HepG2 (cell line): Measurements from ENCODE around the gene SPI1. TPM values are rescaled to one million over a fixed set of nuclear protein-coding genes. Genes with fewer than 3 reads are reported as not detected.

Experiments
- ATAC-seq: fragments of 200-7000 bp; cut with Tn5 transposase; 3 replicates; pipeline ENCODE4 v1.9.1; 2020; ENCODE audit warnings: mild to moderate bottlenecking, moderate library complexity
- BruUV-seq: library from RNA; stranded (reverse); fragments of 400-500 nt; replicated peaks from 2 replicates; lab custom pipeline; 2021; lab: Mats Ljungman, UMichigan
- CTCF ChIA-PET: fragments of 300-600 bp; formaldehyde crosslinking; extraction: SDS; loops from one replicate; lab custom pipeline; 2021; ENCODE audit warnings: low total read pairs, inconsistent platforms, low intra/inter-chr PET ratio; lab: Yijun Ruan, JAX
- POLR2A ChIA-PET: fragments of 350-600 bp; sonication (Branson Sonifier 250); formaldehyde crosslinking; loops from one replicate; lab custom pipeline; 2020; ENCODE audit warnings: antibody characterized with exemption, inconsistent platforms; lab: Yijun Ruan, JAX
- DNase-seq: peaks from one replicate; pipeline ENCODE4 v3.0.0-alpha.2; 2015; ENCODE audit warnings: low spot score
- FAIRE-seq: peaks from 3 replicates; lab custom pipeline; 2011; peaks lifted over from hg19 to GRCh38; lab: Jason Lieb, UNC
- H2AFZ ChIP-seq: one replicate; pipeline ENCODE4 v1.6.1; 2011; ENCODE audit warnings: low read length, inconsistent platforms
- H3K27ac ChIP-seq: fragments of 300-600 bp; 3 replicates; pipeline ENCODE4 v1.8.0; 2011; ENCODE audit warnings: mixed run types, mild to moderate bottlenecking, mixed read lengths, low read length, inconsistent platforms; ENCODE audit not compliant: insufficient read depth; ENCODE audit errors: extremely low read length
- H3K27me3 ChIP-seq, 2 experiments: fragments of 200-600 bp in 1 of 2; 2 replicates in 1 of 2; 3 replicates in 1 of 2; pipeline versions ENCODE4 v1.6.0 to v1.8.0; 2011; ENCODE audit warnings: low read length in 2 of 2, mild to moderate bottlenecking in 2 of 2, moderate library complexity in 2 of 2, inconsistent platforms in 1 of 2; ENCODE audit not compliant: insufficient read depth in 2 of 2, control insufficient read depth in 1 of 2
- H3K36me3 ChIP-seq, 2 experiments: fragments of 200-600 bp in 1 of 2; replicated peaks in 1 of 2; 2 replicates in 1 of 2; 3 replicates in 1 of 2; pipeline versions ENCODE4 v1.5.1 to v1.8.0; 2011; ENCODE audit warnings: low read length in 2 of 2, inconsistent platforms in 1 of 2; ENCODE audit not compliant: insufficient read depth in 2 of 2, control insufficient read depth in 1 of 2
- H3K4me1 ChIP-seq: 2 replicates; pipeline ENCODE4 v1.5.1; 2012; ENCODE audit warnings: low read length, inconsistent platforms; ENCODE audit not compliant: insufficient read depth
- H3K4me2 ChIP-seq: 2 replicates; pipeline ENCODE4 v1.6.0; 2011; ENCODE audit warnings: low read depth, low read length, inconsistent platforms
- H3K4me3 ChIP-seq, 3 experiments: fragments of 200-600 bp in 1 of 3; sonication (generic), shearing (Covaris generic) in 1 of 3; replicated peaks in 1 of 3; 2 replicates each; pipeline ENCODE4 v1.5.1; 2011 to 2016; ENCODE audit warnings: low read length in 3 of 3, inconsistent platforms in 2 of 3, low read depth in 2 of 3, mild to moderate bottlenecking in 2 of 3, control low read depth in 1 of 3, mixed read lengths in 1 of 3; ENCODE audit not compliant: insufficient read depth in 1 of 3
- H3K79me2 ChIP-seq: one replicate; pipeline ENCODE4 v1.6.1; 2011; ENCODE audit warnings: low read length, inconsistent platforms; ENCODE audit not compliant: insufficient read depth
- H3K9ac ChIP-seq: 2 replicates; pipeline ENCODE4 v1.6.0; 2011; ENCODE audit warnings: mild to moderate bottlenecking, low read depth, low read length, inconsistent platforms; ENCODE audit not compliant: insufficient read depth
- H3K9me3 ChIP-seq: 2 replicates; pipeline ENCODE4 v1.5.1; 2012; ENCODE audit warnings: mild to moderate bottlenecking, low read length
- H4K20me1 ChIP-seq: 2 replicates; pipeline ENCODE4 v1.6.0; 2011; ENCODE audit warnings: inconsistent platforms, mild to moderate bottlenecking, low read length, moderate library complexity; ENCODE audit not compliant: insufficient read depth
- KDM1A ChIP-seq: IDR thresholded peaks from 2 replicates; pipeline ENCODE4 v1.6.1; 2016; ENCODE audit warnings: missing compliant biosample characterization
- NAIF1 ChIP-seq: sonication (generic); formaldehyde crosslinking; IDR thresholded peaks from 2 replicates; pipeline ENCODE4 v1.5.0; 2020; ENCODE audit warnings: mild to moderate bottlenecking, missing genetic modification reagents, borderline replicate concordance
- PITX1 ChIP-seq: sonication (generic); formaldehyde crosslinking; IDR thresholded peaks from 2 replicates; pipeline ENCODE4 v1.5.1; 2020; ENCODE audit warnings: mild to moderate bottlenecking, missing genetic modification reagents
- SIX4 ChIP-seq: sonication (generic); formaldehyde crosslinking; IDR thresholded peaks from 2 replicates; pipeline ENCODE4 v1.4.0; 2020; ENCODE audit warnings: missing genetic modification reagents
- ZKSCAN8 ChIP-seq: IDR thresholded peaks from 2 replicates; pipeline ENCODE4 v1.6.1; 2016; ENCODE audit warnings: borderline replicate concordance, missing genetic modification reagents, missing compliant biosample characterization
- ZNF101 ChIP-seq: sonication (generic); formaldehyde crosslinking; IDR thresholded peaks from 2 replicates; pipeline ENCODE4 v1.4.0; 2020; ENCODE audit warnings: mild to moderate bottlenecking, low read depth, missing genetic modification reagents, borderline replicate concordance
- ZNF274 ChIP-seq: sonication (generic); formaldehyde crosslinking; IDR thresholded peaks from 2 replicates; pipeline ENCODE4 v1.5.1; 2020; ENCODE audit warnings: mild to moderate bottlenecking, missing genetic modification reagents
- ZNF629 ChIP-seq: sonication (generic); formaldehyde crosslinking; conservative IDR thresholded peaks from 2 replicates; pipeline ENCODE4 v1.5.0; 2020; ENCODE audit warnings: missing genetic modification reagents
- ZNF737 ChIP-seq: sonication (generic); formaldehyde crosslinking; IDR thresholded peaks from 2 replicates; pipeline ENCODE4 v1.5.0; 2020; ENCODE audit warnings: missing genetic modification reagents, mild to moderate bottlenecking, borderline replicate concordance
- ZNF784 ChIP-seq: sonication (generic); formaldehyde crosslinking; IDR thresholded peaks from 2 replicates; pipeline ENCODE4 v1.5.1; 2020; ENCODE audit warnings: missing genetic modification reagents, mild to moderate bottlenecking, borderline replicate concordance
- WGBS: methylation state at CpG from one replicate; pipeline ENCODE4 v1.1.6; 2017; ENCODE audit warnings: low lambda C conversion rate; 5-methylcytosine and 5-hydroxymethylcytosine counted together
- in situ Hi-C: cut with HindIII; loops from 2 replicates; pipeline ENCODE4 v1.10.0; 2017; ENCODE audit warnings: low pct_unique_long_range_greater_than_20kb; ENCODE audit not compliant: extremely low pct_ligation_motif_present
- intact Hi-C: fragments of 100-400 bp; cut with micrococcal nuclease; formaldehyde crosslinking; loops from one replicate; pipeline ENCODE4 v1.10.0; 2022; ENCODE audit not compliant: unreplicated experiment
- polyA plus RNA-seq, 8 experiments: library from polyadenylated mRNA; depleted of rRNA in 3 of 8; stranded (reverse) in 7 of 8; unstranded in 1 of 8; fragments of >200 nt; fragmentation: Illumina TruSeq in 4 of 8; extraction: Trizol in 4 of 8; gene quantifications; 2 replicates each; pipeline versions ENCODE4 v1.2.1 to v1.2.3, GENCODE V29; 2011 to 2016; ENCODE audit warnings: low read depth in 4 of 8, missing spikeins in 1 of 8, mixed read lengths in 1 of 8; ENCODE audit not compliant: insufficient read depth in 1 of 8
- total RNA-seq, 5 experiments: library from RNA; depleted of rRNA; stranded (reverse); fragments of >200 nt; fragmentation: Illumina TruSeq; extraction: Trizol; gene quantifications; 2 replicates each; pipeline ENCODE4 v1.2.3, GENCODE V29; 2016; ENCODE audit warnings: low read depth in 1 of 5
- TF ChIP-seq, protein P1 (sequence below): sonication (generic); formaldehyde crosslinking; IDR thresholded peaks from 2 replicates; pipeline ENCODE4 v1.4.0; 2020; ENCODE audit warnings: missing genetic modification reagents, mild to moderate bottlenecking, borderline replicate concordance

Gene SPI1
- total and polyA plus RNA-seq, 2 of the 13 experiments (the other 11 are each of a cell fraction or from before 2014, with no cell fraction given): not detected

DNA sequence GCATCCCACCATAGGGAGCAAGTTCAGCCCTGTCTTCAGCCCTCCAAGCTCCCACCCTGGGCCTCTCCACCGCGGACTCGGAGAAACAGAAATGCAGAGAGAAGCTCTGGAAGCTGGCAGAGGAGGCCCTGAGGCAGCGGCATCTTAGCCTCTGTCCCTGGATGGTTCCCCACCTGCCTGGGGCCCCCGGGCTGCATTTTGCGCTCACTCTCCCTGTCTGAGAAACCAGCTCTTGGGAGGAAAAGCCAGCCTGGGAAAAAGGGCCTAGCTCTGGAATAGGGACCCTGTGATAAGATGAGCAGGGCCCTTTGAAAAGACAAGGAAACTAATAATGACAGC is 12.0 kb upstream of the SPI1 start (continued):
- no peak for TF ChIP-seq ZNF784 (CRISPR knock-in tag)
- no peak for TF ChIP-seq ZNF101 (CRISPR knock-in tag)
- TF ChIP-seq SIX4: no peak
- no peak for TF ChIP-seq ZNF274 (CRISPR knock-in tag)
- TF ChIP-seq KDM1A: no peak

GRCh38 chr11:47389577-47390421 is 11.5 kb upstream of the SPI1 start:
- peaks cover 52% of the 10 kb centered on the region for H3K4me1 ChIP-seq
- no peaks in the 10 kb centered on the region for H3K79me2 ChIP-seq
- ATAC-seq (no peak), DNase-seq (no peak), FAIRE-seq (no peak)
- POLR2A ChIA-PET: interaction anchor here (1.2 kb wide), 1 partner anchor 18 kb away, joined by 3 read pairs; no protein-coding TSS in a partner anchor
- H3K4me2 ChIP-seq: no peak overlapping the region
- H2AFZ ChIP-seq: no peak overlapping the region
- H4K20me1 ChIP-seq: no peaks in the 10 kb centered on the region
- peaks cover 0 to 5% of the 10 kb centered on the region in 2 experiments; a peak in 2 of 5 replicates for H3K27me3 ChIP-seq
- no peak overlapping the region for H3K4me3 ChIP-seq
- TF ChIP-seq, protein P1, sequence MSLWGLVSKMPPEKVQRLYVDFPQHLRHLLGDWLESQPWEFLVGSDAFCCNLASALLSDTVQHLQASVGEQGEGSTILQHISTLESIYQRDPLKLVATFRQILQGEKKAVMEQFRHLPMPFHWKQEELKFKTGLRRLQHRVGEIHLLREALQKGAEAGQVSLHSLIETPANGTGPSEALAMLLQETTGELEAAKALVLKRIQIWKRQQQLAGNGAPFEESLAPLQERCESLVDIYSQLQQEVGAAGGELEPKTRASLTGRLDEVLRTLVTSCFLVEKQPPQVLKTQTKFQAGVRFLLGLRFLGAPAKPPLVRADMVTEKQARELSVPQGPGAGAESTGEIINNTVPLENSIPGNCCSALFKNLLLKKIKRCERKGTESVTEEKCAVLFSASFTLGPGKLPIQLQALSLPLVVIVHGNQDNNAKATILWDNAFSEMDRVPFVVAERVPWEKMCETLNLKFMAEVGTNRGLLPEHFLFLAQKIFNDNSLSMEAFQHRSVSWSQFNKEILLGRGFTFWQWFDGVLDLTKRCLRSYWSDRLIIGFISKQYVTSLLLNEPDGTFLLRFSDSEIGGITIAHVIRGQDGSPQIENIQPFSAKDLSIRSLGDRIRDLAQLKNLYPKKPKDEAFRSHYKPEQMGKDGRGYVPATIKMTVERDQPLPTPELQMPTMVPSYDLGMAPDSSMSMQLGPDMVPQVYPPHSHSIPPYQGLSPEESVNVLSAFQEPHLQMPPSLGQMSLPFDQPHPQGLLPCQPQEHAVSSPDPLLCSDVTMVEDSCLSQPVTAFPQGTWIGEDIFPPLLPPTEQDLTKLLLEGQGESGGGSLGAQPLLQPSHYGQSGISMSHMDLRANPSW (CRISPR knock-in tag): no peak
- peak; percentile 87 for TF ChIP-seq ZNF629 (CRISPR knock-in tag)
- TF ChIP-seq ZNF737 (CRISPR knock-in tag): no peak
- TF ChIP-seq ZKSCAN8 (CRISPR knock-in tag): peak; percentile 91
- no peak for TF ChIP-seq PITX1 (CRISPR knock-in tag)
- TF ChIP-seq NAIF1 (CRISPR knock-in tag): no peak
- no peaks in the 10 kb centered on the region for H3K9me3 ChIP-seq
- CTCF ChIA-PET: no interaction called here
- no TSS peak for BruUV-seq
- H3K9ac ChIP-seq: no peak overlapping the region
- no peak overlapping the region for H3K27ac ChIP-seq
- intact Hi-C loops (no loop called here), in situ Hi-C loops (no loop called here)
- no peaks in the 10 kb centered on the region for H3K36me3 ChIP-seq
- WGBS: 69% methylated on average over 17 of the region's 17 CpGs
